ENCODE results near the gene EIF1AD. TPM values are rescaled to one million over a fixed set of nuclear protein-coding genes. Genes with fewer than 3 reads are reported as not detected.

The EIF1AD gene
- total and polyA plus RNA-seq, 9 of the 15 experiments (the other 6 are each of a cell fraction or from before 2014, with no cell fraction given) = 50.1 to 98.8 (median 58.7) TPM

GRCh38 chr11:66022401-66023185, 20.6 kb upstream of the EIF1AD start (continued):
- TF ChIP-seq, protein P1, sequence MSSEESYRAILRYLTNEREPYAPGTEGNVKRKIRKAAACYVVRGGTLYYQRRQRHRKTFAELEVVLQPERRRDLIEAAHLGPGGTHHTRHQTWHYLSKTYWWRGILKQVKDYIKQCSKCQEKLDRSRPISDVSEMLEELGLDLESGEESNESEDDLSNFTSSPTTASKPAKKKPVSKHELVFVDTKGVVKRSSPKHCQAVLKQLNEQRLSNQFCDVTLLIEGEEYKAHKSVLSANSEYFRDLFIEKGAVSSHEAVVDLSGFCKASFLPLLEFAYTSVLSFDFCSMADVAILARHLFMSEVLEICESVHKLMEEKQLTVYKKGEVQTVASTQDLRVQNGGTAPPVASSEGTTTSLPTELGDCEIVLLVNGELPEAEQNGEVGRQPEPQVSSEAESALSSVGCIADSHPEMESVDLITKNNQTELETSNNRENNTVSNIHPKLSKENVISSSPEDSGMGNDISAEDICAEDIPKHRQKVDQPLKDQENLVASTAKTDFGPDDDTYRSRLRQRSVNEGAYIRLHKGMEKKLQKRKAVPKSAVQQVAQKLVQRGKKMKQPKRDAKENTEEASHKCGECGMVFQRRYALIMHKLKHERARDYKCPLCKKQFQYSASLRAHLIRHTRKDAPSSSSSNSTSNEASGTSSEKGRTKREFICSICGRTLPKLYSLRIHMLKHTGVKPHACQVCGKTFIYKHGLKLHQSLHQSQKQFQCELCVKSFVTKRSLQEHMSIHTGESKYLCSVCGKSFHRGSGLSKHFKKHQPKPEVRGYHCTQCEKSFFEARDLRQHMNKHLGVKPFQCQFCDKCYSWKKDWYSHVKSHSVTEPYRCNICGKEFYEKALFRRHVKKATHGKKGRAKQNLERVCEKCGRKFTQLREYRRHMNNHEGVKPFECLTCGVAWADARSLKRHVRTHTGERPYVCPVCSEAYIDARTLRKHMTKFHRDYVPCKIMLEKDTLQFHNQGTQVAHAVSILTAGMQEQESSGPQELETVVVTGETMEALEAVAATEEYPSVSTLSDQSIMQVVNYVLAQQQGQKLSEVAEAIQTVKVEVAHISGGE (CRISPR knock-in tag; IDR thresholded peaks at IDR 0.05) = peak in 1 of 3 experiments; percentile 77; a peak in 2 of 6 replicates
- TF ChIP-seq RAD21 (CRISPR knock-in tag; conservative IDR thresholded peaks at IDR 0.05 in 1 of 2, IDR thresholded peaks at IDR 0.05 in 1 of 2) (peak; percentile 78 to 87), CBX1 (IDR thresholded peaks at IDR 0.05; ENCODE audit: low read depth) (no peak), FIP1L1 (IDR thresholded peaks at IDR 0.05; ENCODE audit: low read depth, low read length, poor library complexity, severe bottlenecking) (peak; percentile 47), NFYB (IDR thresholded peaks at IDR 0.05; ENCODE audit: extremely low read depth, insufficient read length) (no peak), CBFA2T2 (conservative IDR thresholded peaks at IDR 0.05) (no peak), KDM4B (IDR thresholded peaks at IDR 0.05; ENCODE audit: borderline replicate concordance in 2 of 2, low read depth in 1 of 2) (no peak)
- TF ChIP-seq, protein P2, sequence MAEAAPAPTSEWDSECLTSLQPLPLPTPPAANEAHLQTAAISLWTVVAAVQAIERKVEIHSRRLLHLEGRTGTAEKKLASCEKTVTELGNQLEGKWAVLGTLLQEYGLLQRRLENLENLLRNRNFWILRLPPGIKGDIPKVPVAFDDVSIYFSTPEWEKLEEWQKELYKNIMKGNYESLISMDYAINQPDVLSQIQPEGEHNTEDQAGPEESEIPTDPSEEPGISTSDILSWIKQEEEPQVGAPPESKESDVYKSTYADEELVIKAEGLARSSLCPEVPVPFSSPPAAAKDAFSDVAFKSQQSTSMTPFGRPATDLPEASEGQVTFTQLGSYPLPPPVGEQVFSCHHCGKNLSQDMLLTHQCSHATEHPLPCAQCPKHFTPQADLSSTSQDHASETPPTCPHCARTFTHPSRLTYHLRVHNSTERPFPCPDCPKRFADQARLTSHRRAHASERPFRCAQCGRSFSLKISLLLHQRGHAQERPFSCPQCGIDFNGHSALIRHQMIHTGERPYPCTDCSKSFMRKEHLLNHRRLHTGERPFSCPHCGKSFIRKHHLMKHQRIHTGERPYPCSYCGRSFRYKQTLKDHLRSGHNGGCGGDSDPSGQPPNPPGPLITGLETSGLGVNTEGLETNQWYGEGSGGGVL (CRISPR knock-in tag; IDR thresholded peaks at IDR 0.05) = no peak

Data from K562 (cell line).